HepG2 (cell line): ENCODE results near the gene WFDC11. TPM values are rescaled to one million over a fixed set of nuclear protein-coding genes. Genes with fewer than 3 reads are reported as not detected.

Experiments used
- ARHGAP35 ChIP-seq: sonication (generic); formaldehyde crosslinking; IDR thresholded peaks from 2 replicates; pipeline ENCODE4 v1.9.0; 2022; ENCODE audit warnings: mild to moderate bottlenecking, inconsistent platforms, moderate library complexity, missing genetic modification reagents, borderline replicate concordance
- ATM ChIP-seq: fragments of 450-650 bp; IDR thresholded peaks from 2 replicates; pipeline ENCODE4 v1.7.1; 2017; ENCODE audit warnings: mild to moderate bottlenecking, borderline replicate concordance
- BRD4 ChIP-seq: sonication (generic); formaldehyde crosslinking; IDR thresholded peaks from 2 replicates; pipeline ENCODE4 v1.4.0; 2020; ENCODE audit warnings: missing genetic modification reagents
- ETV5 ChIP-seq: IDR thresholded peaks from 2 replicates; pipeline ENCODE4 v1.6.1; 2018; ENCODE audit warnings: missing biosample characterization, missing genetic modification reagents, inconsistent platforms, borderline replicate concordance
- JUNB ChIP-seq: sonication (generic); formaldehyde crosslinking; IDR thresholded peaks from 2 replicates; pipeline ENCODE4 v1.8.0; 2022; ENCODE audit warnings: missing genetic modification reagents, mild to moderate bottlenecking, borderline replicate concordance
- SP140L ChIP-seq: sonication (generic); formaldehyde crosslinking; IDR thresholded peaks from 2 replicates; pipeline ENCODE4 v1.4.0; 2020; ENCODE audit warnings: missing genetic modification reagents, borderline replicate concordance
- STAG1 ChIP-seq: sonication (generic); formaldehyde crosslinking; IDR thresholded peaks from 2 replicates; pipeline ENCODE4 v1.4.0; 2020; ENCODE audit warnings: missing genetic modification reagents
- XRCC5 ChIP-seq: fragments of 200-400 bp; formaldehyde crosslinking; optimal IDR thresholded peaks from 2 replicates; pipeline ENCODE3; 2017; ENCODE audit warnings: mild to moderate bottlenecking, low read length
- ZBTB10 ChIP-seq: sonication (generic); formaldehyde crosslinking; IDR thresholded peaks from 2 replicates; pipeline ENCODE4 v1.4.0; 2020; ENCODE audit warnings: missing genetic modification reagents, borderline replicate concordance
- ZFP36 ChIP-seq: fragments of 150-350 bp; IDR thresholded peaks from 2 replicates; pipeline ENCODE4 v1.6.1; 2018; ENCODE audit warnings: borderline replicate concordance, low read length, low read depth; ENCODE audit not compliant: partially characterized antibody
- ZNF10 ChIP-seq: sonication (generic); formaldehyde crosslinking; IDR thresholded peaks from 2 replicates; pipeline ENCODE4 v1.4.0; 2020; ENCODE audit warnings: mild to moderate bottlenecking, low read depth, missing genetic modification reagents, borderline replicate concordance
- ZNF280B ChIP-seq: sonication (generic); formaldehyde crosslinking; IDR thresholded peaks from 2 replicates; pipeline ENCODE4 v1.5.0; 2020; ENCODE audit warnings: missing genetic modification reagents, mild to moderate bottlenecking, borderline replicate concordance
- ZNF407 ChIP-seq: sonication (generic); formaldehyde crosslinking; IDR thresholded peaks from one replicate; pipeline ENCODE4 v1.5.1; 2020; ENCODE audit warnings: mild to moderate bottlenecking, missing genetic modification reagents; ENCODE audit errors: not compliant biosample characterization
- ZNF430 ChIP-seq: sonication (generic); formaldehyde crosslinking; IDR thresholded peaks from 2 replicates; pipeline ENCODE4 v1.9.0; 2021; ENCODE audit warnings: mild to moderate bottlenecking, missing genetic modification reagents
- ZNF605 ChIP-seq: sonication (generic); formaldehyde crosslinking; IDR thresholded peaks from 2 replicates; pipeline ENCODE4 v1.8.0; 2022; ENCODE audit warnings: mild to moderate bottlenecking, missing genetic modification reagents
- ZNF615 ChIP-seq: sonication (generic); formaldehyde crosslinking; IDR thresholded peaks from 2 replicates; pipeline ENCODE4 v1.5.0; 2020; ENCODE audit warnings: mild to moderate bottlenecking, missing genetic modification reagents, borderline replicate concordance
- ZNF672 ChIP-seq: sonication (generic); formaldehyde crosslinking; IDR thresholded peaks from 2 replicates; pipeline ENCODE4 v1.8.1; 2022; ENCODE audit warnings: missing genetic modification reagents
- ZNF792 ChIP-seq: IDR thresholded peaks from 2 replicates; pipeline ENCODE4 v1.6.1; 2016
- polyA plus RNA-seq, 8 experiments: library from polyadenylated mRNA; depleted of rRNA in 3 of 8; stranded (reverse) in 7 of 8; unstranded in 1 of 8; fragments of >200 nt; fragmentation: Illumina TruSeq in 4 of 8; extraction: Trizol in 4 of 8; gene quantifications; 2 replicates each; pipeline versions ENCODE4 v1.2.1 to v1.2.3, GENCODE V29; 2011 to 2016; ENCODE audit warnings: low read depth in 4 of 8, missing spikeins in 1 of 8, mixed read lengths in 1 of 8; ENCODE audit not compliant: insufficient read depth in 1 of 8
- total RNA-seq, 5 experiments: library from RNA; depleted of rRNA; stranded (reverse); fragments of >200 nt; fragmentation: Illumina TruSeq; extraction: Trizol; gene quantifications; 2 replicates each; pipeline ENCODE4 v1.2.3, GENCODE V29; 2016; ENCODE audit warnings: low read depth in 1 of 5

The WFDC11 gene
- total and polyA plus RNA-seq, 2 of the 13 experiments (the other 11 are each of a cell fraction or from before 2014, with no cell fraction given) = not detected

GRCh38 chr20:45629496-45630100 lies 40.4 kb downstream of the WFDC11 start, which contains the start of gene WFDC10A (continued):
- TF ChIP-seq ZFP36 (no peak), ETV5 (CRISPR knock-in tag) (no peak), ZNF615 (CRISPR knock-in tag) (no peak), ZNF407 (CRISPR knock-in tag) (no peak), STAG1 (peak; percentile 64), ZNF280B (CRISPR knock-in tag) (0 out of 2 replicates have a peak, but pooled peaks have one; percentile 35), ZNF430 (no peak), ARHGAP35 (CRISPR knock-in tag) (no peak), JUNB (no peak), ZNF672 (CRISPR knock-in tag) (no peak), ZNF792 (CRISPR knock-in tag) (no peak), SP140L (CRISPR knock-in tag) (no peak), ATM (no peak), ZBTB10 (CRISPR knock-in tag) (no peak), BRD4 (CRISPR knock-in tag) (no peak), ZNF605 (CRISPR knock-in tag) (no peak), ZNF10 (CRISPR knock-in tag) (no peak), XRCC5 (peak; percentile 81)
